Effector memory CD8-positive, alpha-beta T cell (primary cell): ENCODE measurements around the gene ARHGAP24.
A peak's percentile ranks its signal among the peaks of the same experiment; 100 is the strongest.
"Not testable (repeated sequence)": the region's sequence is repeated elsewhere in the genome, so short reads cannot be mapped to it uniquely, and the experiment has no call there.

ENCODE experiments used
- ATAC-seq: fragments of 150-1000 bp; cut with Tn5 transposase; replicated peaks from 2 replicates; pipeline ENCODE4 v1.10.0; 2021; ENCODE audit warnings: mild to moderate bottlenecking, moderate library complexity
- DNase-seq, 3 experiments: peaks; one replicate each; pipeline ENCODE4 v3.0.0; 2021
- H3K27ac Mint-ChIP-seq, 2 donors: one replicate each; pipeline ENCODE4 v1.8.0; 2022; ENCODE audit warnings: mild to moderate bottlenecking in 2 of 2, mixed read lengths in 2 of 2, moderate library complexity in 2 of 2
- H3K27me3 Mint-ChIP-seq, 2 donors: one replicate each; pipeline ENCODE4 v1.8.0; 2022; ENCODE audit warnings: mixed read lengths in 2 of 2
- H3K36me3 Mint-ChIP-seq: one replicate; pipeline ENCODE4 v1.8.0; 2022; ENCODE audit warnings: mild to moderate bottlenecking, moderate library complexity, mixed read lengths; ENCODE audit not compliant: insufficient read depth
- H3K4me1 Mint-ChIP-seq, 2 donors: one replicate each; pipeline ENCODE4 v1.8.0; 2022; ENCODE audit warnings: low read depth in 2 of 2, mixed read lengths in 2 of 2
- H3K4me3 Mint-ChIP-seq, 2 donors: one replicate each; pipeline ENCODE4 v1.8.0; 2022; ENCODE audit warnings: mild to moderate bottlenecking in 2 of 2, mixed read lengths in 2 of 2, moderate library complexity in 2 of 2
- H3K9me3 Mint-ChIP-seq, 2 donors: one replicate each; pipeline ENCODE4 v1.8.0; 2022; ENCODE audit warnings: mixed read lengths in 2 of 2

The ARHGAP24 gene

DNA sequence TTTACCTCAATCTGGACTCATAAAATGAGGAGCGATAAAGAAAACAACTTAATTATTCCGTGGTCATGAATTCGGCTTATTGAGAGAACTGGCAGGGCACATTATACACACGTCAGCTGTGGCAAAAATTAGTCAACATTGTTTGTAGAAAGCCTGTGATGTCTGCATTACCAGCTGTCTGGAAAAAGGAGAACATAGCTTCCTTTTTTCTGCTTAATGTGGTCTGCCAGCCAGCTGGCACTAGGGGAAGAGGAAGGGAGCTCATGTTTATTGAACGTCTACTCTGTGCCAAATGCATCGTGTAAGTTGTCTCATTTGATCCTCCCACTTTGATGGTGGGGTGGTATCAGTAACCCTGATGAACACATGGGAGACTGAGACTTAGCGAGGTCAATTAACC, 367.6 kb downstream of the ARHGAP24 start:
- H3K36me3 Mint-ChIP-seq, result no peaks in the 10 kb centered on the region
- H3K4me3 Mint-ChIP-seq, result no peak overlapping the region
- no peak for DNase-seq
- peaks cover 2 to 6% of the 10 kb centered on the region in 2 donors for H3K9me3 Mint-ChIP-seq
- H3K27me3 Mint-ChIP-seq, result no peaks in the 10 kb centered on the region
- H3K27ac Mint-ChIP-seq, result no peak overlapping the region
- no peaks in the 10 kb centered on the region for H3K4me1 Mint-ChIP-seq
- ATAC-seq, result peak; percentile 17

- H3K4me3 Mint-ChIP-seq, ATAC-seq, H3K36me3 Mint-ChIP-seq, H3K27ac Mint-ChIP-seq, H3K27me3 Mint-ChIP-seq, DNase-seq, H3K4me1 Mint-ChIP-seq: not testable (repeated sequence)
- peaks cover 7 to 13% of the 10 kb centered on the region in 2 donors for H3K9me3 Mint-ChIP-seq
These were observed 378.8 kb downstream of the ARHGAP24 start for GRCh38 chr4:85853740-85854139.

DNA sequence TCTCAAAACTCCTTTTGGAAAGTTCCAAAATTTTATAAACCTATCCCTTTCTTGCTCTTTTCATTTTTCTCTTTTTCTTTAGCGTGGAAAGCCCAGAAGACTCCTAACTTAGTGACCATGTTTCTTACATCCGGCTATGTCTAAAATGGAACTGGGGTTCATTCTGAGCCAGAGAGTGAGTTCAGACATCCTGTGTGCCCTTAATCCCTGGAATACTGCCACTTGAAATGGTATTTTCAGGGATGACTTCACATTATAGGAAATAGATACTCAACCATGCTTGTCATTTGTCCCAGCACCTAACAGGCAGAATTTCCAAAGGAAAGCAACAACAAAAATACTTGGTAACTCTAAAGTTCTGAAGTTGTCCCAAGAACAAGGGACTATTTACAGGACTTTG, 379.6 kb downstream of the ARHGAP24 start:
- ATAC-seq (no peak), DNase-seq (no peak)
- H3K27me3 Mint-ChIP-seq, result no peaks in the 10 kb centered on the region
- H3K9me3 Mint-ChIP-seq, result peaks cover 7 to 13% of the 10 kb centered on the region in 2 donors
- no peak overlapping the region for H3K4me3 Mint-ChIP-seq
- no peak overlapping the region for H3K27ac Mint-ChIP-seq
- no peaks in the 10 kb centered on the region for H3K4me1 Mint-ChIP-seq
- H3K36me3 Mint-ChIP-seq, result no peaks in the 10 kb centered on the region

DNA sequence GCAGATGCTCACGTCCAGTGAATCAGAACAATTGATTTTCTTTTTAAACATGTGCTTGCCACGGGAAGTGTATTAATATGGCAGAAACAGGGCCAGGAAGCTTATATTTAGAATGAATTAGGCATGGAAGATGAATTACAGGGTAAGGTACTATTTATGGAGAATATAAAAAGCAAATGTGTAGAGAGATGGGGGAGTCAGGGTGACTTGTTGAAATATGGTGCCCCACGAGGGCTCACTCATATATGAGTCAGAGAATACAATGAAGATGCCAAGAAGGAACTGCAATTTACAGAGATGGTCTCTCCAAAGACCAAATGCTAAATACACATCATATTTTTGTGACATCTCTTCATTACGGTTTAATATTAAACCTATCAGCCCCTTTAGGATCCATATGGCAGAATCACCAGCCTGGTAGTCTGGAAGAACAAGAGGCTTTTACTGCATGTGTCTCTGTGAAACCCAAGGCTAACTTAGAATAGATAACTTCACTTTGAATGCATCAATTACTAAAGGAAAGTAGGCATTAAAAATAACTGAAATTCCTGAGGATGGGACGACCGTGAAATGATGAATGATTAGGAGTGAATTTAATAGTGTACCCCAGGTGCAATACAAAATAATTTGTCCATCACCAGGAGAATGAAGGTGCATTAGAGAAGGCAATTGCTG, 385.3 kb downstream of the ARHGAP24 start:
- no peak overlapping the region for H3K4me3 Mint-ChIP-seq
- no peaks in the 10 kb centered on the region for H3K4me1 Mint-ChIP-seq
- no peaks in the 10 kb centered on the region for H3K27me3 Mint-ChIP-seq
- H3K36me3 Mint-ChIP-seq, result no peaks in the 10 kb centered on the region
- no peak overlapping the region for H3K27ac Mint-ChIP-seq
- DNase-seq (no peak), ATAC-seq (no peak)
- peaks cover 0 to 2% of the 10 kb centered on the region in 2 donors for H3K9me3 Mint-ChIP-seq

DNA sequence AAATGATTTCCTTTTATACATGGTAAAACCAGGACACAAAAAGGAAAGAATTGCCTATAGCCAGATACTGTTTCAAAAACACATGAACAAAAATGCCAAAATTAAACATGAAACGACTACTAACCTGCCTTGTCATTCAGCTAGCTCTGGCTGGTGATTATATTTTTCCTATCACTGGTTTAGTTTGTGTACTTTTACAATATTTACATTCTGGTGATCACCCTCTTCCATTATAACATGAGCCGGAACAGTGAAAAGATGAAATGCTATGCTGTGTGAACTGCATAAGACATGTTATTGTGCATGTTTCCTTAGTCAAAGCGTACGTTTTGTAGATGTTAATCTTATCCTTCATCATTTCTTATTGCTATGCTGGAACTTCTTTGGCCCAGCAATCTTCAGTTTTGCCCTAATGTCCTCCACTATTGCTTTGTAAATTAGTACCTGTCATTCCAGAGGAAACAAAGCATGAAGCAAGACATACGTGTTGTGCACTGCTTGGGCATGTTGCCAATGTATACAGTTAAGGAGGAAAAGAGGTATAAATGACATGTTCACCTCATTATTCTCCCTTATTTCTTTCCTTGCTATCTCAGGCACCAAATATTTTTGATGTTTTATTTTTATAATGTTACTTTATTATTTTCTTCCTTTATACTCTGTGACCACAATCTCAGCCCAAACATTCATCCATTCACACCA, 386.3 kb downstream of the ARHGAP24 start:
- no peak overlapping the region for H3K4me3 Mint-ChIP-seq
- no peaks in the 10 kb centered on the region for H3K36me3 Mint-ChIP-seq
- no peaks in the 10 kb centered on the region for H3K27me3 Mint-ChIP-seq
- peaks cover 0 to 2% of the 10 kb centered on the region in 2 donors for H3K9me3 Mint-ChIP-seq
- H3K4me1 Mint-ChIP-seq, result no peaks in the 10 kb centered on the region
- H3K27ac Mint-ChIP-seq, result no peak overlapping the region
- no peak for ATAC-seq
- no peak for DNase-seq

GRCh38 chr4:85862896-85863295, 387.9 kb downstream of the ARHGAP24 start:
- H3K4me3 Mint-ChIP-seq, result no peak overlapping the region
- DNase-seq (no peak), ATAC-seq (no peak)
- no peak overlapping the region for H3K27ac Mint-ChIP-seq
- H3K36me3 Mint-ChIP-seq, result no peaks in the 10 kb centered on the region
- H3K4me1 Mint-ChIP-seq, result no peaks in the 10 kb centered on the region
- H3K27me3 Mint-ChIP-seq, result no peaks in the 10 kb centered on the region
- H3K9me3 Mint-ChIP-seq, result peaks cover 0 to 2% of the 10 kb centered on the region in 2 donors

- no peaks in the 10 kb centered on the region for H3K36me3 Mint-ChIP-seq
- no peaks in the 10 kb centered on the region for H3K27me3 Mint-ChIP-seq
- no peak for DNase-seq
- H3K9me3 Mint-ChIP-seq, result no peaks in the 10 kb centered on the region
- H3K27ac Mint-ChIP-seq, result no peak overlapping the region
- ATAC-seq, result no peak
- no peaks in the 10 kb centered on the region for H3K4me1 Mint-ChIP-seq
- H3K4me3 Mint-ChIP-seq, result no peak overlapping the region
These were observed 389.6 kb downstream of the ARHGAP24 start for GRCh38 chr4:85864259-85865205.

DNA sequence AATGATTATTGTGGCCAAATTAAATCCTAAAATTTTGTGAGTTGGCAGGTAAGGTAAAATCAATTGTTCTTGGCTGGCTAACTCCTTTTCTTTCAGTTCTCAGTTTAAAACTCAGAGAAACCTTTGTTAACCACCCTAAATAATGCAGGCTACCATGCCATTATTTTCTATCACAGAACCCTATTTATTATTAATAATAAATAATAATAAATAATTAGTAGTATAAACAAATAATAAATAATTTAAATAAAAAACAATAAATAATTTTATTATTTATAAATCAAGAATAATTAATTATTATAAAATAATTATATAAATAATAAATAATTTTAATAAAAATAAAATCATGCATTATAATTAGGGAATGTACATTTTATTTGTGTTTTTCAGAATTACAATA, 390.3 kb downstream of the ARHGAP24 start:
- no peaks in the 10 kb centered on the region for H3K36me3 Mint-ChIP-seq
- DNase-seq (no peak), ATAC-seq (no peak)
- no peak overlapping the region for H3K27ac Mint-ChIP-seq
- H3K9me3 Mint-ChIP-seq, result no peaks in the 10 kb centered on the region
- H3K4me3 Mint-ChIP-seq, result no peak overlapping the region
- H3K4me1 Mint-ChIP-seq, result no peaks in the 10 kb centered on the region
- no peaks in the 10 kb centered on the region for H3K27me3 Mint-ChIP-seq

- Mint-ChIP-seq H3K4me3 (no peak overlapping the region), H3K27ac (no peak overlapping the region), H3K9me3 (no peaks in the 10 kb centered on the region), H3K4me1 (no peaks in the 10 kb centered on the region), H3K27me3 (no peaks in the 10 kb centered on the region), H3K36me3 (no peaks in the 10 kb centered on the region)
- DNase-seq (no peak), ATAC-seq (no peak)
These were observed 391.6 kb downstream of the ARHGAP24 start for GRCh38 chr4:85866508-85866907.

DNA sequence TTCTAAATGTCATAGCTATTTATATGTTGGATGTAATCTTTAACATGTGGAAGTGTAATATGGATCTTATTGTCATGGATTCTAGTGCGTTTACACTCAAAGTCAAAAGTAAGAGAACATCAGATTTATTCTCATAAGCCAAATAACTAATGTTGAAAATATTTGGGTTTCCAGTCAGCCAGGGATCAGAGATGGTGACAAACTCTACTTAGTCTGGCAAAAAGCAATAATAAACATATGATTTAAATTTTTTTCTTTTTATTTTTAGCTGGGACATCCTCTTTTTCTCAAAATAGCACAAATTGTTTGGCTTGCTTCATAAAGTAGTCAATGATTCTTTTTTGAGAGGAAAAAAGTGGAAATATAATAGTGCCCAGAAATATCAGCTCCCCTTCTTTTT, 392.3 kb downstream of the ARHGAP24 start:
- H3K36me3 Mint-ChIP-seq, result no peaks in the 10 kb centered on the region
- H3K27me3 Mint-ChIP-seq, result no peaks in the 10 kb centered on the region
- no peak overlapping the region for H3K4me3 Mint-ChIP-seq
- H3K27ac Mint-ChIP-seq, result no peak overlapping the region
- DNase-seq (no peak), ATAC-seq (no peak)
- H3K9me3 Mint-ChIP-seq, result no peaks in the 10 kb centered on the region
- no peaks in the 10 kb centered on the region for H3K4me1 Mint-ChIP-seq

- no peaks in the 10 kb centered on the region for H3K27me3 Mint-ChIP-seq
- no peaks in the 10 kb centered on the region for H3K4me1 Mint-ChIP-seq
- no peak overlapping the region for H3K27ac Mint-ChIP-seq
- H3K9me3 Mint-ChIP-seq, result no peaks in the 10 kb centered on the region
- DNase-seq, result no peak
- no peak for ATAC-seq
- H3K4me3 Mint-ChIP-seq, result no peak overlapping the region
- H3K36me3 Mint-ChIP-seq, result no peaks in the 10 kb centered on the region
These were observed 394.2 kb downstream of the ARHGAP24 start for GRCh38 chr4:85869181-85869580.

GRCh38 chr4:85870298-85871083, 395.5 kb downstream of the ARHGAP24 start:
- DNase-seq, result no peak
- H3K27ac Mint-ChIP-seq, result no peak overlapping the region

GRCh38 chr4:85873566-85873965, 398.6 kb downstream of the ARHGAP24 start:
- DNase-seq, result no peak
- H3K9me3 Mint-ChIP-seq, result peaks cover 0 to 2% of the 10 kb centered on the region in 2 donors
- no peaks in the 10 kb centered on the region for H3K27me3 Mint-ChIP-seq
- H3K4me1 Mint-ChIP-seq, result no peaks in the 10 kb centered on the region
- H3K36me3 Mint-ChIP-seq, result no peaks in the 10 kb centered on the region
- no peak for ATAC-seq
- H3K27ac Mint-ChIP-seq, result no peak overlapping the region
- no peak overlapping the region for H3K4me3 Mint-ChIP-seq

More at GRCh38 chr4:85870298-85871083, 395.5 kb downstream of the ARHGAP24 start:
- Mint-ChIP-seq H3K9me3 (no peaks in the 10 kb centered on the region), H3K4me1 (no peaks in the 10 kb centered on the region), H3K4me3 (no peak overlapping the region), H3K27me3 (no peaks in the 10 kb centered on the region), H3K36me3 (no peaks in the 10 kb centered on the region)
- no peak for ATAC-seq
